HG03432 (cell line): ENCODE measurements around the gene GABBR2.
"Not testable (repeated sequence)": the region's sequence is repeated elsewhere in the genome, so short reads cannot be mapped to it uniquely, and the experiment has no call there.

Experiments used
- ATAC-seq: cut with Tn5 transposase; IDR thresholded peaks from one replicate; pipeline ENCODE4 v1.9.1; 2021; ENCODE audit warnings: mild to moderate bottlenecking, moderate library complexity; ENCODE audit not compliant: unreplicated experiment

The GABBR2 gene

GRCh38 chr9:98280162-98280561 lies 428.6 kb downstream of the GABBR2 start:
- ATAC-seq: no peak

- ATAC-seq: no peak
These were observed 431.7 kb downstream of the GABBR2 start for GRCh38 chr9:98276907-98277469.

- ATAC-seq: no peak
These were observed 433.6 kb downstream of the GABBR2 start for GRCh38 chr9:98275159-98275558.

- no peak for ATAC-seq
These were observed 436.7 kb downstream of the GABBR2 start for GRCh38 chr9:98272083-98272482.

GRCh38 chr9:98271479-98271878 lies 437.3 kb downstream of the GABBR2 start:
- no peak for ATAC-seq

GRCh38 chr9:98270284-98270683 lies 438.5 kb downstream of the GABBR2 start:
- not testable (repeated sequence) for ATAC-seq

GRCh38 chr9:98269652-98270051 lies 439.1 kb downstream of the GABBR2 start:
- not testable (repeated sequence) for ATAC-seq

- ATAC-seq: not testable (repeated sequence)
These were observed 441.2 kb downstream of the GABBR2 start for GRCh38 chr9:98267556-98267955.

- no peak for ATAC-seq
These were observed 444.2 kb downstream of the GABBR2 start for GRCh38 chr9:98264516-98264915.

GRCh38 chr9:98263482-98264357 lies 445.0 kb downstream of the GABBR2 start:
- ATAC-seq: peak; percentile 81

- ATAC-seq: no peak
These were observed 445.7 kb downstream of the GABBR2 start for GRCh38 chr9:98263080-98263479.

GRCh38 chr9:98262056-98262455 lies 446.7 kb downstream of the GABBR2 start:
- no peak for ATAC-seq

GRCh38 chr9:98260635-98261034 lies 448.1 kb downstream of the GABBR2 start:
- ATAC-seq: no peak

- no peak for ATAC-seq
These were observed 448.9 kb downstream of the GABBR2 start for GRCh38 chr9:98259791-98260190.

GRCh38 chr9:98256756-98257155 lies 452.0 kb downstream of the GABBR2 start:
- ATAC-seq: no peak

- peak; percentile 91 for ATAC-seq
These were observed 453.0 kb downstream of the GABBR2 start, which contains the start of gene TBC1D2 for GRCh38 chr9:98255578-98256296. Gene TBC1D2 (minus strand): TSS chr9:98255649. CDS start chr9:98255541, 108 bp downstream.

- ATAC-seq: peak; percentile 19
These were observed 453.6 kb downstream of the GABBR2 start for GRCh38 chr9:98255061-98255577.

- no peak for ATAC-seq
These were observed 454.3 kb downstream of the GABBR2 start for GRCh38 chr9:98254228-98255060.

- ATAC-seq: no peak
These were observed 455.2 kb downstream of the GABBR2 start for GRCh38 chr9:98253565-98253964.

- ATAC-seq: no peak
These were observed 457.2 kb downstream of the GABBR2 start for GRCh38 chr9:98251551-98251950.
